Measurements from ENCODE around the gene DEGS2.

DNA sequence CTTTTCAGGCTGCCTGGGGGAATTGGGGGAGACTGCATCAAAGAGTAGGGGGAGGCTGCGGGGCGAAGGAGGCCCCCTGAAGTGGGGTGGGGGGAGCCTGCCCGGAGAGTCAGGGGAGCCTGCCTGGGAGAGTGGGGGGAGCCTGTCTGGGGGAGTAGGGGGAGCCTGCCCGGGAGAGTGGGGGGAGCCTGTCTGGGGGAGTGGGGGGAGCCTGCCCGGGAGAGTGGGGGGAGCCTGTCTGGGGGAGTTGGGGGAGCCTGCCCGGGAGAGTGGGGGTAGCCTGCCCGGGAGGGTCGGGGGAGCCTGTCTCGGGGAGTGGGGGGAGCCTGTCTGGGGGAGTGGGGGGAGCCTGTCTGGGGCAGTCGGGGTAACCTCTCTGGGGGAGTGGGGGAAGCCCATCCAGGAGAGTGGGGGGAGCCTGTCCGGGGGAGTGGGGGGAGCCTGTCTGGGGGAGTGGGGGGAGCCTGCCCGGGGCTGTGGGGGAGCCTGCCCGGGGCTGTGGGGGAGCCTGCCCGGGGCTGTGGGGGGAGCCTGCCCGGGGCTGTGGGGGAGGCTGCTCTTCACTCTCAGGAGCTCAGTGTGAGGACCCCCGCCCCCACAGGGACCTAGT is 6.5 kb upstream of the DEGS2 start:
- TF ChIP-seq, protein P1, sequence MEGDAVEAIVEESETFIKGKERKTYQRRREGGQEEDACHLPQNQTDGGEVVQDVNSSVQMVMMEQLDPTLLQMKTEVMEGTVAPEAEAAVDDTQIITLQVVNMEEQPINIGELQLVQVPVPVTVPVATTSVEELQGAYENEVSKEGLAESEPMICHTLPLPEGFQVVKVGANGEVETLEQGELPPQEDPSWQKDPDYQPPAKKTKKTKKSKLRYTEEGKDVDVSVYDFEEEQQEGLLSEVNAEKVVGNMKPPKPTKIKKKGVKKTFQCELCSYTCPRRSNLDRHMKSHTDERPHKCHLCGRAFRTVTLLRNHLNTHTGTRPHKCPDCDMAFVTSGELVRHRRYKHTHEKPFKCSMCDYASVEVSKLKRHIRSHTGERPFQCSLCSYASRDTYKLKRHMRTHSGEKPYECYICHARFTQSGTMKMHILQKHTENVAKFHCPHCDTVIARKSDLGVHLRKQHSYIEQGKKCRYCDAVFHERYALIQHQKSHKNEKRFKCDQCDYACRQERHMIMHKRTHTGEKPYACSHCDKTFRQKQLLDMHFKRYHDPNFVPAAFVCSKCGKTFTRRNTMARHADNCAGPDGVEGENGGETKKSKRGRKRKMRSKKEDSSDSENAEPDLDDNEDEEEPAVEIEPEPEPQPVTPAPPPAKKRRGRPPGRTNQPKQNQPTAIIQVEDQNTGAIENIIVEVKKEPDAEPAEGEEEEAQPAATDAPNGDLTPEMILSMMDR (conservative IDR thresholded peaks at IDR 0.05), result no peak
- TF ChIP-seq EZH2 (IDR thresholded peaks at IDR 0.05; ENCODE audit: low read depth), result no peak
